Lower lobe of right lung (tissue), 2 donors: ENCODE measurements around the gene SNW1. TPM values are rescaled to one million over a fixed set of nuclear protein-coding genes. Genes with fewer than 3 reads are reported as not detected.

ENCODE experiments used
- ATAC-seq, 2 donors: fragments of 200-7000 bp; cut with Tn5 transposase; one replicate each; pipeline ENCODE4 v1.9.1; 2020 to 2022; ENCODE audit warnings: mild to moderate bottlenecking in 2 of 2, moderate library complexity in 2 of 2
- DNase-seq: peaks from one replicate; pipeline ENCODE4 v3.0.0-alpha.2; 2020
- H3K27ac ChIP-seq: fragments of 200-600 bp; one replicate; pipeline ENCODE4 v1.8.0; 2022
- H3K27me3 ChIP-seq: fragments of 200-600 bp; one replicate; pipeline ENCODE4 v1.8.0; 2022; ENCODE audit warnings: low read depth
- H3K36me3 ChIP-seq: fragments of 200-600 bp; one replicate; pipeline ENCODE4 v1.8.0; 2022; ENCODE audit warnings: mild to moderate bottlenecking
- H3K4me1 ChIP-seq: fragments of 200-600 bp; one replicate; pipeline ENCODE4 v1.8.0; 2022
- H3K4me3 ChIP-seq: fragments of 200-600 bp; one replicate; pipeline ENCODE4 v1.8.0; 2022; ENCODE audit warnings: mild to moderate bottlenecking
- H3K9me3 ChIP-seq: fragments of 200-600 bp; one replicate; pipeline ENCODE4 v1.8.0; 2022
- CTCF ChIP-seq: fragments of 200-600 bp; IDR thresholded peaks from one replicate; pipeline ENCODE4 v1.8.0; 2022; ENCODE audit warnings: antibody characterized with exemption, mild to moderate bottlenecking
- intact Hi-C: fragments of 100-400 bp; cut with DNase I; formaldehyde crosslinking; loops from one replicate; pipeline ENCODE4 v1.11.0; 2022
- total RNA-seq: library from RNA; stranded (reverse); fragmentation: NEBNext Ultra II Directional; extraction: Animal tissue kit (Norgen Biotek cat#: 25700); gene quantifications from one replicate; pipeline ENCODE4 v1.2.1, GENCODE V29; 2021
- donor health status: DM: no; HTN: yes; CAD: no; lungs with severe emphysema.

Gene SNW1
- total RNA-seq, 1 donor from 2014 or later: 61.7 TPM

GRCh38 chr14:77746064-77746702, 14.8 kb downstream of the SNW1 start:
- Histone ChIP-seq H3K27ac (no peak overlapping the region), H3K4me1 (no peaks in the 10 kb centered on the region), H3K27me3 (no peaks in the 10 kb centered on the region), H3K4me3 (no peak overlapping the region), H3K9me3 (no peaks in the 10 kb centered on the region), H3K36me3 (peaks cover 90% of the 10 kb centered on the region)
- ATAC-seq (no peak), DNase-seq (no peak)
- intact Hi-C loops: no loop called here
- TF ChIP-seq CTCF: no peak

DNA sequence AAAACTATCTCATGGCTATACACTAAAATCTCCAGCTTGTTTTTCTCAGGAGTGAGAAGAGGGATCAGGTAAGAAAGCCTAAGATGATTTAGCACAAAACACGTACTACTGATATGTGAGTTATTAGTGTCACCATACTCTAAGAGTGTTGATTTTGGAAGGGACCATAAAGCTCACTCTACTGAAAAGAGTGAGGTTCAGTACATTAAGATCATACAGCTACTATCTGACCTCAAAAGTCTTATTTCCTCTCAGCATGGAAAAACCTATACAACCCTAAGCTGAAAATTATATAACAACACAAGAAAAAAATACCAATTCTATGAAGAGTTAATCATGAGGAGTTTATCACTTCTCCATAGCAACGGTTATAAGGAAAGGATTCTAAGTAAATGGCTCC, 19.5 kb downstream of the SNW1 start:
- intact Hi-C loops: no loop called here

GRCh38 chr14:77738559-77739250, 22.3 kb downstream of the SNW1 start:
- H3K9me3 ChIP-seq: no peaks in the 10 kb centered on the region
- H3K4me3 ChIP-seq: no peak overlapping the region
- intact Hi-C loops: no loop called here
- H3K4me1 ChIP-seq: peaks cover 13% of the 10 kb centered on the region
- peaks cover 91% of the 10 kb centered on the region for H3K36me3 ChIP-seq
- H3K27me3 ChIP-seq: no peaks in the 10 kb centered on the region
- H3K27ac ChIP-seq: no peak overlapping the region
- TF ChIP-seq CTCF: no peak
- DNase-seq (no peak), ATAC-seq (no peak)

More for the DNA sequence above, 19.5 kb downstream of the SNW1 start:
- H3K4me3 ChIP-seq: no peak overlapping the region
- ATAC-seq: no peak
- no peak for DNase-seq
- peaks cover 13% of the 10 kb centered on the region for H3K4me1 ChIP-seq
- H3K27ac ChIP-seq: no peak overlapping the region
- no peaks in the 10 kb centered on the region for H3K27me3 ChIP-seq
- peaks cover 90% of the 10 kb centered on the region for H3K36me3 ChIP-seq
- no peaks in the 10 kb centered on the region for H3K9me3 ChIP-seq
- TF ChIP-seq CTCF: no peak

GRCh38 chr14:77730976-77731497, 29.9 kb downstream of the SNW1 start:
- TF ChIP-seq CTCF: no peak
- ATAC-seq: no peak
- Histone ChIP-seq H3K4me3 (no peak overlapping the region), H3K27me3 (no peaks in the 10 kb centered on the region), H3K27ac (no peak overlapping the region), H3K4me1 (no peaks in the 10 kb centered on the region), H3K9me3 (no peaks in the 10 kb centered on the region), H3K36me3 (peaks cover 100% of the 10 kb centered on the region)
- no peak for DNase-seq
- intact Hi-C loops: no loop called here

DNA sequence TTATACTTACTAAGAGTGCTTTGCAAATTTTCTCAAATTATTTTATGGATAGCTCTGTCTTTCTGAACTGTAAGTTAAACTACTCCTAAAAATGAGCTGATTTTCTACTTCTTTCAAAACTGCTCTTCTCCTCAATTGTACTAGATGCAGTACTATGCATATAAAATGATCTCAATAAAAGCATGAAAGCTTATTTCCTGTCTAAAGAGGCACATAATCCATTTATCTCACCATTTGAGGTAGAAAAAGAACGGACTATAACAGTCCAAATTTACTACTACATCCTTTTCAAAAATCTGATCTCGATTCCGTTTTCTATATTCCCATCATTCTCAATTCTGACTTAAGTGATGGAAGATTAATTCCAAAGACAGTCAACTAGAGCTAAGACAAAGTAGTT, 38.7 kb downstream of the SNW1 start:
- TF ChIP-seq CTCF: no peak
- intact Hi-C loops: no loop called here

More for the DNA sequence above, 38.7 kb downstream of the SNW1 start:
- H3K4me3 ChIP-seq: no peak overlapping the region
- no peaks in the 10 kb centered on the region for H3K9me3 ChIP-seq
- DNase-seq (no peak), ATAC-seq (no peak)
- H3K36me3 ChIP-seq: peaks cover 100% of the 10 kb centered on the region
- no peak overlapping the region for H3K27ac ChIP-seq
- H3K4me1 ChIP-seq: no peaks in the 10 kb centered on the region
- no peaks in the 10 kb centered on the region for H3K27me3 ChIP-seq
